WTC11 (cell line): ENCODE results near the gene RTBDN. TPM values are rescaled to one million over a fixed set of nuclear protein-coding genes. Genes with fewer than 3 reads are reported as not detected.
"Not testable (repeated sequence)": the region's sequence is repeated elsewhere in the genome, so short reads cannot be mapped to it uniquely, and the experiment has no call there.

ENCODE experiments used
- ATAC-seq: fragments of 200-7000 bp; cut with Tn5 transposase; 2 replicates; pipeline ENCODE4 v1.10.0; 2021; ENCODE audit warnings: mild to moderate bottlenecking, moderate library complexity
- CTCF ChIA-PET: fragments of 300-600 bp; sonication (Branson Sonifier 250); formaldehyde crosslinking; loops from one replicate; lab custom pipeline; 2021; ENCODE audit warnings: antibody characterized with exemption; lab: Charles Lee
- POLR2A ChIA-PET: fragments of 350-600 bp; sonication (Branson Sonifier 250); formaldehyde crosslinking; loops from one replicate; lab custom pipeline; 2021; ENCODE audit warnings: antibody characterized with exemption; lab: Charles Lee
- DNase-seq: peaks from one replicate; pipeline ENCODE4 v3.0.0; 2021; ENCODE audit warnings: low spot score
- H3K27ac Mint-ChIP-seq: 2 replicates; pipeline ENCODE4 v1.8.0; 2021; ENCODE audit warnings: mixed read lengths
- H3K27me3 Mint-ChIP-seq: 2 replicates; pipeline ENCODE4 v1.8.0; 2021; ENCODE audit warnings: low read depth, mild to moderate bottlenecking, moderate library complexity, mixed read lengths
- H3K36me3 Mint-ChIP-seq: 2 replicates; pipeline ENCODE4 v1.8.0; 2021; ENCODE audit warnings: mixed read lengths
- H3K4me1 Mint-ChIP-seq: 2 replicates; pipeline ENCODE4 v1.8.0; 2022; ENCODE audit warnings: mixed read lengths
- H3K4me3 Mint-ChIP-seq: 2 replicates; pipeline ENCODE4 v1.8.0; 2021; ENCODE audit warnings: mild to moderate bottlenecking, moderate library complexity, mixed read lengths
- H3K9me3 Mint-ChIP-seq: 2 replicates; pipeline ENCODE4 v1.8.0; 2021; ENCODE audit warnings: mixed read lengths
- AR ChIP-seq: fragments of 250-450 bp; sonication (Bioruptor Pico); IDR thresholded peaks from 2 replicates; pipeline ENCODE4 v1.9.0; 2021; ENCODE audit warnings: mild to moderate bottlenecking
- CTCF ChIP-seq: fragments of 200-600 bp; IDR thresholded peaks from 2 replicates; pipeline ENCODE4 v1.8.0; 2022; ENCODE audit warnings: antibody characterized with exemption
- IRF2 ChIP-seq: sonication (generic); formaldehyde crosslinking; IDR thresholded peaks from 2 replicates; pipeline ENCODE4 v1.8.0; 2022; ENCODE audit warnings: low read depth, missing genetic modification reagents, borderline replicate concordance
- MAX ChIP-seq: sonication (generic); formaldehyde crosslinking; IDR thresholded peaks from 2 replicates; pipeline ENCODE4 v1.8.0; 2022; ENCODE audit warnings: mild to moderate bottlenecking, missing genetic modification reagents
- OVOL2 ChIP-seq: fragments of 250-450 bp; sonication (Bioruptor Pico); IDR thresholded peaks from 2 replicates; pipeline ENCODE4 v1.9.0; 2021; ENCODE audit warnings: mild to moderate bottlenecking, borderline replicate concordance
- SMAD3 ChIP-seq: sonication (generic); formaldehyde crosslinking; IDR thresholded peaks from 2 replicates; pipeline ENCODE4 v1.8.0; 2022; ENCODE audit warnings: missing genetic modification reagents, mild to moderate bottlenecking, borderline replicate concordance
- ZNF281 ChIP-seq: sonication (generic); formaldehyde crosslinking; IDR thresholded peaks from 2 replicates; pipeline ENCODE4 v1.8.0; 2023; ENCODE audit warnings: mild to moderate bottlenecking, missing genetic modification reagents
- ZNF396 ChIP-seq: fragments of 250-450 bp; sonication (Bioruptor Pico); IDR thresholded peaks from 2 replicates; pipeline ENCODE4 v1.8.0; 2021; ENCODE audit warnings: mild to moderate bottlenecking, moderate library complexity, borderline replicate concordance
- ZNF416 ChIP-seq: fragments of 250-450 bp; sonication (Bioruptor Pico); IDR thresholded peaks from 2 replicates; pipeline ENCODE4 v1.9.0; 2021; ENCODE audit warnings: mild to moderate bottlenecking, inconsistent platforms
- total RNA-seq: library from RNA; stranded (reverse); gene quantifications from 3 replicates; pipeline ENCODE4 v1.2.3, GENCODE V29; 2021

RTBDN gene
- total RNA-seq, 1 experiment from 2014 or later, result 2.4 TPM

GRCh38 chr19:12846613-12847012, 12.2 kb upstream of the RTBDN start:
- not testable (repeated sequence) for DNase-seq, ATAC-seq, H3K4me3 Mint-ChIP-seq, H3K9me3 Mint-ChIP-seq, H3K27ac Mint-ChIP-seq
- POLR2A ChIA-PET, result interaction anchor here (0.6 to 1.1 kb wide), 3 partner anchors 11 to 165 kb away, joined by 3 to 5 read pairs (median 4); partner anchors contain the start of gene DHPS
- CTCF ChIA-PET, result interaction anchor here (0.6 to 3.6 kb wide), 24 partner anchors 7 to 207 kb away, joined by 3 to 103 read pairs (median 10); partner anchors contain the start of genes DNASE2, GCDH, HOOK2 and JUNB
- peaks cover 21% of the 10 kb centered on the region for H3K27me3 Mint-ChIP-seq
- peaks cover 11% of the 10 kb centered on the region for H3K4me1 Mint-ChIP-seq
- H3K36me3 Mint-ChIP-seq, result peaks cover 12% of the 10 kb centered on the region

GRCh38 chr19:12843999-12844732, 9.8 kb upstream of the RTBDN start:
- Mint-ChIP-seq H3K36me3 (peaks cover 12% of the 10 kb centered on the region), H3K27me3 (peaks cover 25% of the 10 kb centered on the region), H3K9me3 (no peaks in the 10 kb centered on the region), H3K4me1 (peaks cover 28% of the 10 kb centered on the region), H3K27ac (no peak overlapping the region), H3K4me3 (no peak overlapping the region)
- ATAC-seq, result no peak
- DNase-seq, result no peak
- TF ChIP-seq CTCF (no peak), IRF2 (no peak), ZNF281 (CRISPR knock-in tag) (no peak), AR (CRISPR knock-in tag) (no peak), ZNF396 (CRISPR knock-in tag) (no peak)
- POLR2A ChIA-PET, result no interaction called here
- CTCF ChIA-PET, result interaction anchor here (0.8 to 1.1 kb wide), 2 partner anchors 41 to 83 kb away, joined by 4 to 6 read pairs; no protein-coding TSS in a partner anchor

- no peak overlapping the region for H3K4me3 Mint-ChIP-seq
Observed at GRCh38 chr19:12843328-12843727, 8.9 kb upstream of the RTBDN start.

GRCh38 chr19:12842511-12842910, 8.1 kb upstream of the RTBDN start:
- Mint-ChIP-seq H3K9me3 (no peaks in the 10 kb centered on the region), H3K4me1 (peaks cover 32% of the 10 kb centered on the region), H3K36me3 (peaks cover 5% of the 10 kb centered on the region), H3K27me3 (peaks cover 24% of the 10 kb centered on the region), H3K4me3 (no peak overlapping the region), H3K27ac (peak overlapping the region; percentile 38; the same call in 1 of the 2 replicates)
- DNase-seq, result no peak
- TF ChIP-seq ZNF396 (CRISPR knock-in tag), result no peak
- no peak for TF ChIP-seq ZNF416
- no peak for ATAC-seq
- ChIA-PET CTCF (no interaction called here), POLR2A (no interaction called here)

More at GRCh38 chr19:12843328-12843727, 8.9 kb upstream of the RTBDN start:
- ATAC-seq, result no peak
- CTCF ChIA-PET, result no interaction called here
- peaks cover 27% of the 10 kb centered on the region for H3K27me3 Mint-ChIP-seq
- TF ChIP-seq SMAD3 (CRISPR knock-in tag), result no peak
- no peak for TF ChIP-seq MAX (CRISPR knock-in tag)
- TF ChIP-seq OVOL2 (CRISPR knock-in tag), result no peak
- TF ChIP-seq, all 79 proteins: peak for 0
- peaks cover 9% of the 10 kb centered on the region for H3K36me3 Mint-ChIP-seq
- peaks cover 31% of the 10 kb centered on the region for H3K4me1 Mint-ChIP-seq
- POLR2A ChIA-PET, result no interaction called here
- DNase-seq, result no peak
- no peaks in the 10 kb centered on the region for H3K9me3 Mint-ChIP-seq
- no peak overlapping the region for H3K27ac Mint-ChIP-seq
